NT2/D1 (cell line): ENCODE data around the gene KRTAP10-2.

Experiments
- SUZ12 ChIP-seq: IDR thresholded peaks from 2 replicates; pipeline ENCODE4 v1.6.1; 2011; ENCODE audit not compliant: insufficient read length, insufficient read depth; ENCODE audit errors: extremely low read depth
- YY1 ChIP-seq: IDR thresholded peaks from 2 replicates; pipeline ENCODE4 v1.6.1; 2011; ENCODE audit not compliant: insufficient read length, insufficient read depth
- ZNF274 ChIP-seq: IDR thresholded peaks from 2 replicates; pipeline ENCODE4 v1.6.1; 2011; ENCODE audit warnings: mild to moderate bottlenecking, low read depth, low read length

- TF ChIP-seq ZNF274: no peak
- no peak for TF ChIP-seq YY1
- no peak for TF ChIP-seq SUZ12
Measured at GRCh38 chr21:44569861-44570517, 18.7 kb upstream of the KRTAP10-2 start.
